Prostate gland (tissue), 1 donor: ENCODE results near the gene BARHL2.

ENCODE experiments used
- POLR2A ChIP-seq: fragments of 450-650 bp; IDR thresholded peaks from one replicate; pipeline ENCODE4 v1.6.1; 2016; ENCODE audit warnings: antibody characterized with exemption, mild to moderate bottlenecking
- POLR2AphosphoS5 ChIP-seq: sonication (generic); formaldehyde crosslinking; IDR thresholded peaks from one replicate; pipeline ENCODE4 v1.6.1; 2017; ENCODE audit warnings: antibody characterized with exemption

GRCh38 chr1:90727917-90728501 lies 10.9 kb upstream of the BARHL2 start:
- TF ChIP-seq POLR2AphosphoS5 (no peak), POLR2A (no peak)
